ENCODE measurements around the gene SPAG9. TPM values are rescaled to one million over a fixed set of nuclear protein-coding genes. Genes with fewer than 3 reads are reported as not detected.
"Not testable (repeated sequence)": the region's sequence is repeated elsewhere in the genome, so short reads cannot be mapped to it uniquely, and the experiment has no call there.

SPAG9 gene
- total RNA-seq, 1 donor from 2014 or later, result 136 TPM

- DNase-seq (ENCODE audit: low spot score), result no peak
Measured at GRCh38 chr17:50955160-50955559, 165.5 kb downstream of the SPAG9 start.

GRCh38 chr17:50954641-50955121 lies 166.0 kb downstream of the SPAG9 start:
- DNase-seq (ENCODE audit: low spot score), result no peak

- DNase-seq (ENCODE audit: low spot score), result peak; percentile 87
Measured at GRCh38 chr17:50953831-50954601, 166.7 kb downstream of the SPAG9 start.

GRCh38 chr17:50953518-50953830 lies 167.2 kb downstream of the SPAG9 start:
- no peak for DNase-seq (ENCODE audit: low spot score)

- DNase-seq (ENCODE audit: low spot score), result no peak
Measured at GRCh38 chr17:50952889-50953288, 167.8 kb downstream of the SPAG9 start.

- DNase-seq (ENCODE audit: low spot score), result no peak
Measured at GRCh38 chr17:50952013-50952412, 168.7 kb downstream of the SPAG9 start.

GRCh38 chr17:50949989-50950877 lies 170.4 kb downstream of the SPAG9 start:
- DNase-seq (ENCODE audit: low spot score), result peak; percentile 92

- DNase-seq (ENCODE audit: low spot score), result no peak
Measured at GRCh38 chr17:50949128-50949988, 171.3 kb downstream of the SPAG9 start.

- DNase-seq (ENCODE audit: low spot score), result no peak
Measured at GRCh38 chr17:50948711-50949110, 172.0 kb downstream of the SPAG9 start.

- peak; percentile 88 for DNase-seq (ENCODE audit: low spot score)
Measured at GRCh38 chr17:50947782-50948543, 172.7 kb downstream of the SPAG9 start.

GRCh38 chr17:50946891-50947781 lies 173.5 kb downstream of the SPAG9 start:
- DNase-seq (ENCODE audit: low spot score), result no peak

- no peak for DNase-seq (ENCODE audit: low spot score)
Measured at GRCh38 chr17:50946223-50946890, 174.3 kb downstream of the SPAG9 start.

- DNase-seq (ENCODE audit: low spot score), result no peak
Measured at GRCh38 chr17:50945779-50946222, 174.9 kb downstream of the SPAG9 start.

- peak; percentile 45 for DNase-seq (ENCODE audit: low spot score)
Measured at GRCh38 chr17:50944902-50945720, 175.6 kb downstream of the SPAG9 start.

- peak; percentile 92 for DNase-seq (ENCODE audit: low spot score)
Measured at GRCh38 chr17:50944054-50944901, 176.4 kb downstream of the SPAG9 start.

GRCh38 chr17:50943575-50943933 lies 177.1 kb downstream of the SPAG9 start:
- no peak for DNase-seq (ENCODE audit: low spot score)

GRCh38 chr17:50941676-50942048 lies 179.0 kb downstream of the SPAG9 start:
- DNase-seq (ENCODE audit: low spot score), result not testable (repeated sequence)

Measured in ureter (tissue), 1 donor.